Activated naive CD4-positive, alpha-beta T cell treated with anti-CD3 and anti-CD28 coated beads, Interleukin-2, amount 10 ng/mL, durations not matched to agents 7 days and 5 days (primary cell): Measurements from ENCODE around the gene MARK2.

Experiments
- CTCF ChIA-PET: fragments of 350-600 bp; sonication (Branson Sonifier 250); formaldehyde crosslinking; loops from one replicate; lab custom pipeline; 2021; ENCODE audit warnings: antibody characterized with exemption; lab: Charles Lee
- DNase-seq: peaks from one replicate; pipeline ENCODE4 v3.0.0-alpha.2; 2020
- H3K27ac Mint-ChIP-seq: one replicate; pipeline ENCODE4 v1.8.0; 2021; ENCODE audit warnings: mild to moderate bottlenecking, moderate library complexity, mixed read lengths
- H3K27me3 Mint-ChIP-seq: one replicate; pipeline ENCODE4 v1.8.0; 2021; ENCODE audit warnings: mild to moderate bottlenecking, mixed read lengths
- H3K36me3 Mint-ChIP-seq: one replicate; pipeline ENCODE4 v1.8.0; 2021; ENCODE audit warnings: mixed read lengths
- H3K4me1 Mint-ChIP-seq: one replicate; pipeline ENCODE4 v1.8.0; 2021; ENCODE audit warnings: mixed read lengths
- H3K4me3 Mint-ChIP-seq: one replicate; pipeline ENCODE4 v1.8.0; 2021; ENCODE audit warnings: mild to moderate bottlenecking, moderate library complexity, mixed read lengths
- H3K9me3 Mint-ChIP-seq: one replicate; pipeline ENCODE4 v1.8.0; 2021; ENCODE audit warnings: mixed read lengths

Gene MARK2

DNA sequence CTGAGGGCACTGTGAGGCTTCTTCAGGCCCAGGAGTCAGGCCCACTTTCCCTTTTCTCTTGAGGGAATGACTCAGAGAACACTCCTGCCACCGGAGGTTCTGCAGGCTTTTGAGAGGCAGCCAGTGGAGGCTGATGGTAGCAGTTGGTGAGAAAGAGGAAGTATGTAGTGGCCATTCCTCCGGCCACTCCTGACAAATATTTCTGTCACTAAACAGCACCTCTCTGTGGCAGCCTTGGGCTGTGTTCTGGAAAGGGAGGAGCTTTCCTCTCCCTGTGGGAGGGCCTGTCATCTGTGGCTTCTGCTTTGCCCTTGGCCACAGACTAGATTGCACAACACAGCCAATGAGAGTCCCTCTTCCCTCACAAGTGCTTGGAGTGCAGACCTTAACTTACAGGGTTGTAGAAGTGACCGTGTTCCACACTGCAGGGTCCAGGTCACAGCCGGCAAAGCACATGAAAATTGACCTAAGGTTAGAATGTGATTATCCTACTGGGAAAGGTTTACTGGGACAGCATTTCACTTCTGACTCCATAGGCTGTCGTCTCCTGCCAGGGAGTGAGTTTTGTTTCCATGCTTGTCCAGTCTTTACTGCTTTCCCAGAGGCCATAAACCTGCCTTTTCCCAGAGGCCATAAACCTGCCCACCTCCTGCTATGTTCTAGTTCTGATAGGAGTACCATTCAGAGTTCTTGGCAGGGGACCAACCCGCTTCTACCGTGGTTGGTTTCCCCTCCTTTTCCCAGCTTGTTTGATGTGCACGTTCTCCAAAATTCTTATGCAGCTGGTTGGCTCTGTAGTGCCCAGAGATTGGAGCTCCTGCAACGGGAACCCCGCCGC, 33.3 kb downstream of the MARK2 start:
- CTCF ChIA-PET: interaction anchor here (0.5 to 9.3 kb wide), 10 partner anchors 11 to 73 kb away, joined by 3 to 51 read pairs (median 3); partner anchors contain the start of gene MARK2
- DNase-seq: peak; percentile 65
- H3K27ac Mint-ChIP-seq: peak overlapping the region; percentile 49
- peaks cover 73% of the 10 kb centered on the region for H3K4me1 Mint-ChIP-seq
- peaks cover 48% of the 10 kb centered on the region for H3K36me3 Mint-ChIP-seq
- no peaks in the 10 kb centered on the region for H3K27me3 Mint-ChIP-seq
- no peak overlapping the region for H3K4me3 Mint-ChIP-seq
- H3K9me3 Mint-ChIP-seq: no peaks in the 10 kb centered on the region

- Mint-ChIP-seq H3K9me3 (no peaks in the 10 kb centered on the region), H3K4me1 (peaks cover 68% of the 10 kb centered on the region), H3K27ac (no peak overlapping the region), H3K27me3 (no peaks in the 10 kb centered on the region), H3K4me3 (no peak overlapping the region), H3K36me3 (peaks cover 43% of the 10 kb centered on the region)
- no peak for DNase-seq
- CTCF ChIA-PET: interaction anchor here (1.1 to 9.3 kb wide), 6 partner anchors 11 to 73 kb away, joined by 3 to 51 read pairs (median 4); partner anchors contain the start of gene MARK2
Observed at GRCh38 chr11:63872800-63873197, 33.9 kb downstream of the MARK2 start.

GRCh38 chr11:63873311-63873710, 34.4 kb downstream of the MARK2 start:
- no peak for DNase-seq
- Mint-ChIP-seq H3K36me3 (peaks cover 42% of the 10 kb centered on the region), H3K27ac (no peak overlapping the region)

GRCh38 chr11:63874511-63874910, 35.6 kb downstream of the MARK2 start:
- Mint-ChIP-seq H3K27ac (no peak overlapping the region), H3K4me3 (no peak overlapping the region), H3K27me3 (no peaks in the 10 kb centered on the region), H3K4me1 (peaks cover 59% of the 10 kb centered on the region), H3K9me3 (no peaks in the 10 kb centered on the region), H3K36me3 (peaks cover 37% of the 10 kb centered on the region)
- CTCF ChIA-PET: interaction anchor here (9.3 kb wide), 1 partner anchor 37 kb away, joined by 51 read pairs; the partner anchor contains the start of gene MARK2
- DNase-seq: no peak

More at GRCh38 chr11:63873311-63873710, 34.4 kb downstream of the MARK2 start:
- Mint-ChIP-seq H3K4me1 (peaks cover 66% of the 10 kb centered on the region), H3K4me3 (no peak overlapping the region), H3K27me3 (no peaks in the 10 kb centered on the region), H3K9me3 (no peaks in the 10 kb centered on the region)
- CTCF ChIA-PET: interaction anchor here (1.5 to 9.3 kb wide), 4 partner anchors 10 to 36 kb away, joined by 3 to 51 read pairs (median 6); partner anchors contain the start of gene MARK2

DNA sequence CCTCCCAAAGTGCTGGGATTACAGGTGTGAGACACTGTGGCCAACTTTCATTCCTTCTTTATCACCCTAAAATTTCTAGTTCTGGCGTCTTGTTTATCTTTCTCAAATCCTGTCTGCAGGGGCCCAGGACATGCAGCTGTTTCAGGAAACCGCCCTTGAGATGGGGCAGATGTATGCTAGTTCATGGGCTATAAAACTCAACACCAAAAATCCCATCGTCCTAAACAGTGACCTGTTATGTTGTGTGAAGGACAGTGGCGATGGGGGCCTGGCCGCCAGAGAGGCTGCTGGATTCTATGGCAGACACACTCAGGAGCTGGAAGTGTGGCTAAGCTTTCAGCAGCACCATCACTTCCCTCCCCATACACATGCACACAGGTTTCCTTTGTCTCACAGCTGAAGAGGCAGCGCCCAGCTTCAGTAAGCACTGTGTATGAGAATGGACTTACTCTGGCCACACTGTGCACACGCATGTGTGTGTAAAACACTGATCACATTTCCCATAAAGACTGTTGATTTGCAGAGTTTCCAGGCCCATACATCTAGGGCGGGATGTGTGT, 36.7 kb downstream of the MARK2 start:
- CTCF ChIA-PET: interaction anchor here (9.3 kb wide), 1 partner anchor 38 kb away, joined by 51 read pairs; the partner anchor contains the start of gene MARK2

GRCh38 chr11:63876616-63877015, 37.7 kb downstream of the MARK2 start:
- DNase-seq: no peak
- H3K4me1 Mint-ChIP-seq: peaks cover 62% of the 10 kb centered on the region
- no peaks in the 10 kb centered on the region for H3K9me3 Mint-ChIP-seq
- H3K27ac Mint-ChIP-seq: no peak overlapping the region
- no peaks in the 10 kb centered on the region for H3K27me3 Mint-ChIP-seq
- CTCF ChIA-PET: interaction anchor here (0.9 to 9.3 kb wide), 2 partner anchors 30 to 39 kb away, joined by 3 to 51 read pairs; partner anchors contain the start of gene MARK2
- no peak overlapping the region for H3K4me3 Mint-ChIP-seq
- peaks cover 36% of the 10 kb centered on the region for H3K36me3 Mint-ChIP-seq

More for the DNA sequence above, 36.7 kb downstream of the MARK2 start:
- H3K9me3 Mint-ChIP-seq: no peaks in the 10 kb centered on the region
- H3K27me3 Mint-ChIP-seq: no peaks in the 10 kb centered on the region
- H3K36me3 Mint-ChIP-seq: peaks cover 38% of the 10 kb centered on the region
- H3K4me3 Mint-ChIP-seq: no peak overlapping the region
- no peak overlapping the region for H3K27ac Mint-ChIP-seq
- DNase-seq: no peak
- peaks cover 59% of the 10 kb centered on the region for H3K4me1 Mint-ChIP-seq

- Mint-ChIP-seq H3K4me1 (peaks cover 59% of the 10 kb centered on the region), H3K27ac (no peak overlapping the region), H3K4me3 (no peak overlapping the region), H3K9me3 (no peaks in the 10 kb centered on the region), H3K36me3 (peaks cover 34% of the 10 kb centered on the region), H3K27me3 (no peaks in the 10 kb centered on the region)
- CTCF ChIA-PET: interaction anchor here (9.3 kb wide), 1 partner anchor 40 kb away, joined by 51 read pairs; the partner anchor contains the start of gene MARK2
- DNase-seq: no peak
Observed at GRCh38 chr11:63877658-63878241, 38.8 kb downstream of the MARK2 start.

- no peak for DNase-seq
- CTCF ChIA-PET: interaction anchor here (0.7 to 9.3 kb wide), 2 partner anchors 30 to 42 kb away, joined by 3 to 51 read pairs; partner anchors contain the start of gene MARK2
- Mint-ChIP-seq H3K36me3 (peaks cover 29% of the 10 kb centered on the region), H3K9me3 (no peaks in the 10 kb centered on the region), H3K27ac (no peak overlapping the region), H3K4me3 (no peak overlapping the region), H3K4me1 (peaks cover 61% of the 10 kb centered on the region), H3K27me3 (no peaks in the 10 kb centered on the region)
Observed at GRCh38 chr11:63879598-63880402, 40.9 kb downstream of the MARK2 start.

DNA sequence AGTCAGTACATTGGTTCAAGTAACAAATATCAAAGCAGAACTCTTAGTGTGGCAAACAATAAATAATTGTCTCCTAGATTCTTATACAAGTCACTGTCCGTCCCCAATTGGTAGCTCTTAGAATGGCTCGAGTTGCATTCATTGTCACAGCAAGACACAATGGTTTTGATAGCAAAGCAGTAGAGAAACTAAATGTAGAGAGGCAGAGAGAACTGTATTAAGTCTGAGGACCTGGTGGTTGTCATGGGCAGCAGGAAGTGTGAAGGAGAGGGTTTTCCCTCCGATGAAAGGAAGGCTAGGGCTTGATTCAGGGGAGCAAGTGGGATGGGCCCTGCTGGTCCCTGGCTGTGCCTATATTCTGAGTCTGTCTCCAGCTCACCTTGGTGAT, 41.5 kb downstream of the MARK2 start:
- Mint-ChIP-seq H3K27ac (no peak overlapping the region), H3K27me3 (no peaks in the 10 kb centered on the region), H3K4me3 (no peak overlapping the region), H3K36me3 (peaks cover 32% of the 10 kb centered on the region), H3K9me3 (no peaks in the 10 kb centered on the region), H3K4me1 (peaks cover 60% of the 10 kb centered on the region)
- DNase-seq: no peak
- CTCF ChIA-PET: interaction anchor here (0.7 to 9.3 kb wide), 2 partner anchors 31 to 43 kb away, joined by 3 to 51 read pairs; partner anchors contain the start of gene MARK2

DNA sequence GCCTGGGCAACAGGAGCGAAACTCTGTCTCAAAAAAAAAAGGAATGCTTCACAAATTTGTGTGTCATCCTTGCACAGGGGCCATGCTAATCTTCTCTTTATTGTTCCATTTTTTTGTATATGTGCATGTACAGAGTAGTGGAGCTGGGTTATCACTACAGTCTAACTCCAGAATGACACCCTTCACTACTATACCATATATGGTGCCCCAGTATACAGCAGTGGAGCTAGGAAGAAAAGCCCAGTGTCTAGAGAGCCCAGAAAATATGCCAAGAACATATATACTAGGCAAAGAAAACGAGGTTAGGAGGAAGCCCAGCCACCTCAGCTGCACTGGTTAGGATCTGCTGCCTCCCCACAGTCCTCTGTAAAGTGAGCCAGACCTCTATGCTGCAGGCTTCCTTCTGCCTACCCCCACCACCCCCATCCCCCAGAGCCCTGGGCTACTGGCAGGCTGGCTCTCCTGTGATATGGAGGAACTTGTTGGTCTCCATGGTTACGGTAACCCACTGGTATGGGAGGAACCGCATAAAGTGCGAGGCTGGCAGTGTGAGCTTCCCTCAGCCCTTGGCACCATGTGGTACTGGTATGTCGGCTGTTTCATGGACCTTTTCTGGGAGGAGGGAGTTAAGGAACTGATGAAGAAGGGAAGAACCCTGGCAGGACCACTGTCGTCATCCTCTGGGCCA, 43.8 kb downstream of the MARK2 start:
- H3K4me3 Mint-ChIP-seq: no peak overlapping the region
- H3K9me3 Mint-ChIP-seq: no peaks in the 10 kb centered on the region
- no peaks in the 10 kb centered on the region for H3K27me3 Mint-ChIP-seq
- no peak overlapping the region for H3K27ac Mint-ChIP-seq
- peaks cover 29% of the 10 kb centered on the region for H3K36me3 Mint-ChIP-seq
- H3K4me1 Mint-ChIP-seq: peaks cover 70% of the 10 kb centered on the region
- CTCF ChIA-PET: interaction anchor here (1.7 to 1.9 kb wide), 2 partner anchors 10 to 45 kb away, joined by 6 to 10 read pairs; no protein-coding TSS in a partner anchor
- DNase-seq: no peak

DNA sequence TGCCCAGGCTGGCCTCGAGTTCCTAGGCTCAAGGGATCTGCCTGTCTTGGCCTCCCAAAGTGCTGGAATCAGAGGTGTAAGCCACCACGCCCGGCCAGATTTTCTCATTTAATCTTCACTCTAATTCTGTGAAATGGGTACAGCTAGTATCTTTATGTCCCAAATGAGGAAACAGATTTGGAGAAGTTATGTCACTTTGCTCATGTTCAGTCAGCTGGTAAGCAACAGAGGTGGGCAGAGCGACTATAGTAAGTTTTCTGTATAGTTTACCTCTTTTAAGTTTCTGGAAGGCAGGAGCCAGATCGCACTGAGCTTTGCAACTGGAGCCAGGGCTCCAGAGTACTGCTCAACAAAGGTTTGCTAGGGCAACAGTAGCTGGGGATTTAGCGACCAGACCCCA, 44.9 kb downstream of the MARK2 start:
- DNase-seq: no peak
- H3K27ac Mint-ChIP-seq: no peak overlapping the region
- H3K27me3 Mint-ChIP-seq: no peaks in the 10 kb centered on the region
- H3K36me3 Mint-ChIP-seq: peaks cover 29% of the 10 kb centered on the region
- no peak overlapping the region for H3K4me3 Mint-ChIP-seq
- H3K4me1 Mint-ChIP-seq: peaks cover 76% of the 10 kb centered on the region
- no peaks in the 10 kb centered on the region for H3K9me3 Mint-ChIP-seq
- CTCF ChIA-PET: interaction anchor here (1.7 to 1.9 kb wide), 2 partner anchors 11 to 47 kb away, joined by 6 to 10 read pairs; no protein-coding TSS in a partner anchor

GRCh38 chr11:63884196-63884932, 45.5 kb downstream of the MARK2 start:
- Mint-ChIP-seq H3K27ac (peak overlapping the region; percentile 42), H3K9me3 (no peaks in the 10 kb centered on the region), H3K27me3 (no peaks in the 10 kb centered on the region), H3K4me1 (peaks cover 78% of the 10 kb centered on the region), H3K36me3 (peaks cover 27% of the 10 kb centered on the region), H3K4me3 (no peak overlapping the region)
- CTCF ChIA-PET: interaction anchor here (0.6 to 1.9 kb wide), 3 partner anchors 11 to 47 kb away, joined by 3 to 10 read pairs (median 6); no protein-coding TSS in a partner anchor
- DNase-seq: no peak
